MCF 10A (cell line): ENCODE data around the gene CCR5AS.
A peak's percentile ranks its signal among the peaks of the same experiment; 100 is the strongest.

ENCODE experiments used
- BruUV-seq: library from RNA; stranded (reverse); fragments of 400-500 nt; replicated peaks from 2 replicates; lab custom pipeline; 2021; lab: Mats Ljungman, UMichigan
- CTCF ChIA-PET: fragments of 300-600 bp; sonication (Branson Sonifier 250); formaldehyde crosslinking; extraction: SDS; loops from one replicate; lab custom pipeline; 2021; ENCODE audit warnings: antibody characterized with exemption, inconsistent platforms; lab: Yijun Ruan, JAX
- POLR2A ChIA-PET: fragments of 300-600, 350-650 bp; sonication (Branson Sonifier 250); formaldehyde crosslinking; extraction: SDS; loops from one replicate; lab custom pipeline; 2020; ENCODE audit warnings: antibody characterized with exemption, inconsistent platforms; lab: Yijun Ruan, JAX
- DNase-seq: peaks from one replicate; pipeline ENCODE4 v3.0.0-alpha.2; 2018; ENCODE audit not compliant: unreplicated experiment
- H3K27ac Mint-ChIP-seq: one replicate; pipeline ENCODE4 v1.8.0; 2022; ENCODE audit warnings: mild to moderate bottlenecking, low read depth, mixed read lengths; ENCODE audit not compliant: unreplicated experiment
- H3K27me3 Mint-ChIP-seq: one replicate; pipeline ENCODE4 v1.8.0; 2022; ENCODE audit warnings: mixed read lengths; ENCODE audit not compliant: insufficient read depth, unreplicated experiment
- H3K36me3 Mint-ChIP-seq: one replicate; pipeline ENCODE4 v1.8.0; 2022; ENCODE audit warnings: mild to moderate bottlenecking, moderate library complexity, mixed read lengths; ENCODE audit not compliant: insufficient read depth, unreplicated experiment
- H3K4me1 Mint-ChIP-seq: one replicate; pipeline ENCODE4 v1.8.0; 2022; ENCODE audit warnings: mixed read lengths; ENCODE audit not compliant: insufficient read depth, unreplicated experiment
- H3K4me3 Mint-ChIP-seq: one replicate; pipeline ENCODE4 v1.8.0; 2022; ENCODE audit warnings: mild to moderate bottlenecking, moderate library complexity, mixed read lengths; ENCODE audit not compliant: unreplicated experiment
- H3K9me3 Mint-ChIP-seq: one replicate; pipeline ENCODE4 v1.8.0; 2022; ENCODE audit warnings: mixed read lengths; ENCODE audit not compliant: unreplicated experiment
- CTCF ChIP-seq: fragments of 200-600 bp; IDR thresholded peaks from one replicate; pipeline ENCODE4 v1.8.0; 2022; ENCODE audit warnings: antibody characterized with exemption, mild to moderate bottlenecking; ENCODE audit not compliant: unreplicated experiment
- intact Hi-C: fragments of 100-400 bp; cut with micrococcal nuclease; formaldehyde crosslinking; loops from 2 replicates; pipeline ENCODE4 v1.14.1; 2022

The CCR5AS gene

GRCh38 chr3:46372492-46373359 is 34.1 kb downstream of the CCR5AS start:
- H3K27me3 Mint-ChIP-seq: peaks cover 32% of the 10 kb centered on the region
- peak; percentile 55 for DNase-seq
- ChIA-PET POLR2A (interaction anchor here (0.5 to 1.2 kb wide), 4 partner anchors 12 to 292 kb away, joined by 3 to 4 read pairs (median 3); no protein-coding TSS in a partner anchor), CTCF (interaction anchor here (0.5 to 13.0 kb wide), 27 partner anchors 9 to 557 kb away, joined by 3 to 202 read pairs (median 4); partner anchors contain the start of gene CCR1)
- H3K4me1 Mint-ChIP-seq: no peaks in the 10 kb centered on the region
- peak; percentile 62 for TF ChIP-seq CTCF
- H3K36me3 Mint-ChIP-seq: no peaks in the 10 kb centered on the region
- no peak overlapping the region for H3K4me3 Mint-ChIP-seq
- H3K9me3 Mint-ChIP-seq: no peaks in the 10 kb centered on the region
- H3K27ac Mint-ChIP-seq: no peak overlapping the region
- no TSS peak for BruUV-seq
- intact Hi-C loops: loop anchor here (1.0 to 10.0 kb wide), 7 partner anchors 80 to 608 kb away; no protein-coding TSS in a partner anchor

GRCh38 chr3:46371519-46372340 is 35.1 kb downstream of the CCR5AS start:
- BruUV-seq: no TSS peak
- DNase-seq: no peak
- H3K36me3 Mint-ChIP-seq: no peaks in the 10 kb centered on the region

GRCh38 chr3:46370839-46371518 is 35.9 kb downstream of the CCR5AS start, which contains the start of gene CCR5:
CCR5 (plus strand) TSS chr3:46370946; CDS start chr3:46372903, 1,957 bp downstream.
- Mint-ChIP-seq H3K27ac (no peak within 1 kb of the TSS), H3K4me1 (no peaks in the 10 kb centered on the region), H3K36me3 (no peaks in the 10 kb centered on the region), H3K27me3 (peaks cover 32% of the 10 kb centered on the region), H3K9me3 (no peaks in the 10 kb centered on the region), H3K4me3 (no peak within 1 kb of the TSS)
- POLR2A ChIA-PET: interaction anchor here (1.0 to 1.2 kb wide), 4 partner anchors 11 to 286 kb away, joined by 3 read pairs; no protein-coding TSS in a partner anchor
- intact Hi-C loops: loop anchor here (5.0 to 10.0 kb wide), 2 partner anchors 79 to 606 kb away; no protein-coding TSS in a partner anchor
- no TSS peak for BruUV-seq
- no peak for TF ChIP-seq CTCF
- no peak for DNase-seq
- CTCF ChIA-PET: interaction anchor here (0.6 to 13.0 kb wide), 15 partner anchors 9 to 431 kb away, joined by 3 to 202 read pairs (median 6); partner anchors contain the start of gene CCR1

More at GRCh38 chr3:46371519-46372340, 35.1 kb downstream of the CCR5AS start:
- Mint-ChIP-seq H3K9me3 (no peaks in the 10 kb centered on the region), H3K4me1 (no peaks in the 10 kb centered on the region), H3K4me3 (no peak overlapping the region), H3K27me3 (peaks cover 32% of the 10 kb centered on the region), H3K27ac (no peak overlapping the region)
- POLR2A ChIA-PET: interaction anchor here (0.5 to 1.2 kb wide), 6 partner anchors 11 to 291 kb away, joined by 3 to 4 read pairs (median 3); no protein-coding TSS in a partner anchor
- intact Hi-C loops: loop anchor here (1.0 to 10.0 kb wide), 7 partner anchors 79 to 607 kb away; no protein-coding TSS in a partner anchor
- CTCF ChIA-PET: interaction anchor here (0.6 to 13.0 kb wide), 26 partner anchors 8 to 442 kb away, joined by 3 to 202 read pairs (median 4); partner anchors contain the start of gene CCR1
- no peak for TF ChIP-seq CTCF
